ENCODE results near the gene PLCB1. TPM values are rescaled to one million over a fixed set of nuclear protein-coding genes. Genes with fewer than 3 reads are reported as not detected.

Gene PLCB1
- total RNA-seq, 1 donor from 2014 or later: 10.7 TPM

DNA sequence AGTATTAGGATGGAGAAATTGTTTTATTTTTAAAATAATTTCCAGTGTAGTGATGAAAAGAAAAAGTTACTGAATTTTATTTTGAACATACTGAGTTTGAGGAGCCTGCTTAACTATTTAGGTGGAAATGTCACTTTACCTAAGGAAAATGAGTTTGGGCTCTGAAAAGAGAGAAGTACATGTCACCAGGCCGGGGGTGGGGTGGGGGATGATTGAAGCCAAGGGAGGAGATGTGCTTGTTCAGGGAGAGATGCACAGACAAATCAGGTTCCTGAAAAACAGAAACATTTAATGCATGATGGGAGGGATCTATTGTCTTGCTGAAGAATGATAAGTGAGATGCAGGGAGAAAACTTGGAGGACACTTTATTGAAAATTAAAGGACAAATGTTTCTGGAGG, 71.3 kb downstream of the PLCB1 start:
- TF ChIP-seq, protein P1, sequence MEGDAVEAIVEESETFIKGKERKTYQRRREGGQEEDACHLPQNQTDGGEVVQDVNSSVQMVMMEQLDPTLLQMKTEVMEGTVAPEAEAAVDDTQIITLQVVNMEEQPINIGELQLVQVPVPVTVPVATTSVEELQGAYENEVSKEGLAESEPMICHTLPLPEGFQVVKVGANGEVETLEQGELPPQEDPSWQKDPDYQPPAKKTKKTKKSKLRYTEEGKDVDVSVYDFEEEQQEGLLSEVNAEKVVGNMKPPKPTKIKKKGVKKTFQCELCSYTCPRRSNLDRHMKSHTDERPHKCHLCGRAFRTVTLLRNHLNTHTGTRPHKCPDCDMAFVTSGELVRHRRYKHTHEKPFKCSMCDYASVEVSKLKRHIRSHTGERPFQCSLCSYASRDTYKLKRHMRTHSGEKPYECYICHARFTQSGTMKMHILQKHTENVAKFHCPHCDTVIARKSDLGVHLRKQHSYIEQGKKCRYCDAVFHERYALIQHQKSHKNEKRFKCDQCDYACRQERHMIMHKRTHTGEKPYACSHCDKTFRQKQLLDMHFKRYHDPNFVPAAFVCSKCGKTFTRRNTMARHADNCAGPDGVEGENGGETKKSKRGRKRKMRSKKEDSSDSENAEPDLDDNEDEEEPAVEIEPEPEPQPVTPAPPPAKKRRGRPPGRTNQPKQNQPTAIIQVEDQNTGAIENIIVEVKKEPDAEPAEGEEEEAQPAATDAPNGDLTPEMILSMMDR (IDR thresholded peaks at IDR 0.05; ENCODE audit: insufficient read depth, low read depth, low read length): no peak
- no peak for TF ChIP-seq EZH2 (IDR thresholded peaks at IDR 0.05; ENCODE audit: insufficient read depth, low read length)
- H3K9me3 ChIP-seq (ENCODE audit: insufficient read depth, low read depth, low read length): no peaks in the 10 kb centered on the region
- no peak overlapping the region for H3K27ac Mint-ChIP-seq (ENCODE audit: unreplicated experiment)
- no peak overlapping the region for H2AFZ ChIP-seq (ENCODE audit: low read depth, low read length)
- H3K36me3 ChIP-seq (ENCODE audit: insufficient read depth, low read length): no peaks in the 10 kb centered on the region
- H3K4me3 ChIP-seq (ENCODE audit: insufficient read depth, low read depth, low read length): no peak overlapping the region
- H3K4me1 ChIP-seq (ENCODE audit: insufficient read depth, low read length): no peaks in the 10 kb centered on the region
- no peaks in the 10 kb centered on the region for H4K20me1 ChIP-seq (ENCODE audit: insufficient read depth, low read length)
- no peak overlapping the region for H3K4me2 ChIP-seq (ENCODE audit: low read length)
- no peaks in the 10 kb centered on the region for H3K27me3 ChIP-seq (ENCODE audit: insufficient read depth, low read length)
- no peak overlapping the region for H3K27ac ChIP-seq (ENCODE audit: low read depth, low read length)
- H3K4me3 Mint-ChIP-seq (ENCODE audit: unreplicated experiment): no peak overlapping the region
- H3K27me3 Mint-ChIP-seq (ENCODE audit: low read depth, unreplicated experiment): no peaks in the 10 kb centered on the region
- peaks cover 16% of the 10 kb centered on the region for H3K4me1 Mint-ChIP-seq (ENCODE audit: low read depth, unreplicated experiment)
- no peaks in the 10 kb centered on the region for H3K36me3 Mint-ChIP-seq (ENCODE audit: low read depth, unreplicated experiment)
- no peaks in the 10 kb centered on the region for H3K79me2 ChIP-seq (ENCODE audit: insufficient read depth, low read length)
- no peak overlapping the region for H3K9ac ChIP-seq (ENCODE audit: low read length)
- no peaks in the 10 kb centered on the region for H3K9me3 Mint-ChIP-seq (ENCODE audit: unreplicated experiment)
- no peak for FAIRE-seq
- DNase-seq (ENCODE audit: low read depth): no peak

DNA sequence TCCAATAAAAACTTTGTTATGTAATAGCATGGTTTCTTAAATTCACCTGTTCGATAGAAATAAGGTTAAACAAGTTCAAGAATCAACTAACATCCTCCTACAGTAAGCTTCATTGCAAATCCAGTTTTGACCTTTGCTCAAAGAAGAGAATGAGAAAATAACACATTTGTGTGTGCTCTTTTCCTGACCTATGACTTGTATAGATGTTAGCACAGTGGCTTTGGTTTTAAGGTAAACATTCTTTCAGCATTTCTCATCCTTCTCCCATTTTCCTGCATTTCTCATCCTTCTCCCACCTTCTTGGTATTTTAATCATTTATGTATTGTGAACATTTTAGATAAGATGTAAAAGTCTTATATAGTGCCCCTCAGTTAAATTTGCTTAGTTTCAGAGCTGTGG, 73.9 kb downstream of the PLCB1 start:
- Mint-ChIP-seq H3K4me3 (ENCODE audit: unreplicated experiment) (no peak overlapping the region), H3K36me3 (ENCODE audit: low read depth, unreplicated experiment) (no peaks in the 10 kb centered on the region), H3K27me3 (ENCODE audit: low read depth, unreplicated experiment) (no peaks in the 10 kb centered on the region), H3K4me1 (ENCODE audit: low read depth, unreplicated experiment) (peaks cover 25% of the 10 kb centered on the region), H3K9me3 (ENCODE audit: unreplicated experiment) (no peaks in the 10 kb centered on the region), H3K27ac (ENCODE audit: unreplicated experiment) (no peak overlapping the region)
- peaks cover 3% of the 10 kb centered on the region for H3K4me1 ChIP-seq (ENCODE audit: insufficient read depth, low read length)
- no peaks in the 10 kb centered on the region for H3K79me2 ChIP-seq (ENCODE audit: insufficient read depth, low read length)
- no peak overlapping the region for H3K9ac ChIP-seq (ENCODE audit: low read length)
- no peak for TF ChIP-seq EZH2 (IDR thresholded peaks at IDR 0.05; ENCODE audit: insufficient read depth, low read length)
- TF ChIP-seq, protein P1 (IDR thresholded peaks at IDR 0.05; ENCODE audit: insufficient read depth, low read depth, low read length): no peak
- H3K27me3 ChIP-seq (ENCODE audit: insufficient read depth, low read length): no peaks in the 10 kb centered on the region
- no peak overlapping the region for H2AFZ ChIP-seq (ENCODE audit: low read depth, low read length)
- H3K9me3 ChIP-seq (ENCODE audit: insufficient read depth, low read depth, low read length): no peaks in the 10 kb centered on the region
- H4K20me1 ChIP-seq (ENCODE audit: insufficient read depth, low read length): no peaks in the 10 kb centered on the region
- no peak for FAIRE-seq
- no peaks in the 10 kb centered on the region for H3K36me3 ChIP-seq (ENCODE audit: insufficient read depth, low read length)
- H3K27ac ChIP-seq (ENCODE audit: low read depth, low read length): no peak overlapping the region
- no peak for DNase-seq (ENCODE audit: low read depth)
- no peak overlapping the region for H3K4me2 ChIP-seq (ENCODE audit: low read length)
- H3K4me3 ChIP-seq (ENCODE audit: insufficient read depth, low read depth, low read length): no peak overlapping the region

DNA sequence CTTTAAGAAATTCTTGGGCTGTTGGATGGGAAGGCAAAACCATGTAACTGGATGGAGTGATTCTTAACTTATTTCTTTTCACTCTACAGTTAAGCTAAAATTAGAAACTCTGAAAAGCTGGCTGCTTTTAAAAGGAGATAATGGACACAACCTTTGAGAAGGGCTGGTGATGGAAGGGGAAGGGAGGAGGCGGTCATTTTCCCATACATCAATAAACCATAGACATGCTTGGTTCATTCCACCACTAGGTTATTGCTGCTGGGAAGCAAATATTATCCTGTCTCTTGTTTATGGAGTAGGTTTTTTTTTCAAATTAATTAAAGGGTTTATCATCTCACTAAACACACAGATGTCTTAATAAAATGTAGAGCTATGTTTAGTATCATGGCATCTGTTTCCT, 76.2 kb downstream of the PLCB1 start:
- Histone ChIP-seq H3K4me1 (ENCODE audit: insufficient read depth, low read length) (peaks cover 3% of the 10 kb centered on the region), H2AFZ (ENCODE audit: low read depth, low read length) (no peak overlapping the region), H3K9ac (ENCODE audit: low read length) (no peak overlapping the region), H4K20me1 (ENCODE audit: insufficient read depth, low read length) (no peaks in the 10 kb centered on the region), H3K79me2 (ENCODE audit: insufficient read depth, low read length) (no peaks in the 10 kb centered on the region), H3K27ac (ENCODE audit: low read depth, low read length) (no peak overlapping the region), H3K4me3 (ENCODE audit: insufficient read depth, low read depth, low read length) (no peak overlapping the region), H3K36me3 (ENCODE audit: insufficient read depth, low read length) (no peaks in the 10 kb centered on the region), H3K4me2 (ENCODE audit: low read length) (no peak overlapping the region), H3K9me3 (ENCODE audit: insufficient read depth, low read depth, low read length) (no peaks in the 10 kb centered on the region), H3K27me3 (ENCODE audit: insufficient read depth, low read length) (no peaks in the 10 kb centered on the region)
- Mint-ChIP-seq H3K4me3 (ENCODE audit: unreplicated experiment) (no peak overlapping the region), H3K36me3 (ENCODE audit: low read depth, unreplicated experiment) (no peaks in the 10 kb centered on the region), H3K27ac (ENCODE audit: unreplicated experiment) (no peak overlapping the region), H3K9me3 (ENCODE audit: unreplicated experiment) (no peaks in the 10 kb centered on the region), H3K27me3 (ENCODE audit: low read depth, unreplicated experiment) (no peaks in the 10 kb centered on the region), H3K4me1 (ENCODE audit: low read depth, unreplicated experiment) (peaks cover 27% of the 10 kb centered on the region)
- no peak for DNase-seq (ENCODE audit: low read depth)
- TF ChIP-seq, protein P1 (IDR thresholded peaks at IDR 0.05; ENCODE audit: insufficient read depth, low read depth, low read length): no peak
- no peak for TF ChIP-seq EZH2 (IDR thresholded peaks at IDR 0.05; ENCODE audit: insufficient read depth, low read length)
- no peak for FAIRE-seq

Measured in astrocyte (in vitro differentiated cells and primary cell).